SK-N-SH treated with all-trans-retinoic acid at 6 μM for 48 hours (cell line): ENCODE measurements around the gene PPARG.
"Not testable (repeated sequence)": the region's sequence is repeated elsewhere in the genome, so short reads cannot be mapped to it uniquely, and the experiment has no call there.

ENCODE experiments used
- ATAC-seq: fragments of 200-7000 bp; cut with Tn5 transposase; 3 replicates; pipeline ENCODE4 v1.9.1; 2020; ENCODE audit warnings: mild to moderate bottlenecking, moderate library complexity
- ARNTL ChIP-seq: fragments of 450-650 bp; formaldehyde crosslinking; IDR thresholded peaks from 2 replicates; pipeline ENCODE4 v1.5.0; 2020; ENCODE audit warnings: low read depth, mild to moderate bottlenecking, moderate library complexity, borderline replicate concordance
- BACH2 ChIP-seq: fragments of 250-450 bp; sonication (Bioruptor Pico); IDR thresholded peaks from 2 replicates; pipeline ENCODE4 v1.9.0; 2021; ENCODE audit warnings: mild to moderate bottlenecking, borderline replicate concordance
- CSDC2 ChIP-seq: fragments of 250-450 bp; sonication (Bioruptor Pico); IDR thresholded peaks from 2 replicates; pipeline ENCODE4 v1.5.0; 2020; ENCODE audit warnings: mild to moderate bottlenecking, moderate library complexity
- ESRRG ChIP-seq: fragments of 250-450 bp; sonication (Bioruptor Pico); IDR thresholded peaks from 2 replicates; pipeline ENCODE4 v1.6.1; 2021; ENCODE audit warnings: mild to moderate bottlenecking
- GLIS3 ChIP-seq: fragments of 250-450 bp; sonication (Bioruptor Pico); IDR thresholded peaks from 2 replicates; pipeline ENCODE4 v1.5.0; 2020; ENCODE audit warnings: mild to moderate bottlenecking, moderate library complexity
- ISL1 ChIP-seq: fragments of 250-450 bp; sonication (Bioruptor Pico); IDR thresholded peaks from 2 replicates; pipeline ENCODE4 v2.1.2; 2022; ENCODE audit warnings: mild to moderate bottlenecking, moderate library complexity
- OSR1 ChIP-seq: fragments of 250-450 bp; sonication (Bioruptor Pico); IDR thresholded peaks from 2 replicates; pipeline ENCODE4 v1.8.0; 2022; ENCODE audit warnings: moderate library complexity, mild to moderate bottlenecking, inconsistent platforms
- PPARA ChIP-seq: fragments of 250-450 bp; sonication (Bioruptor Pico); IDR thresholded peaks from 2 replicates; pipeline ENCODE4 v1.5.0; 2020; ENCODE audit warnings: mild to moderate bottlenecking, borderline replicate concordance
- RARB ChIP-seq: fragments of 250-450 bp; sonication (Bioruptor Pico); IDR thresholded peaks from 2 replicates; pipeline ENCODE4 v1.8.0; 2021; ENCODE audit warnings: mild to moderate bottlenecking, moderate library complexity
- TCF4 ChIP-seq: fragments of 250-450 bp; sonication (Bioruptor Pico); IDR thresholded peaks from 2 replicates; pipeline ENCODE4 v1.8.0; 2021; ENCODE audit warnings: mild to moderate bottlenecking, moderate library complexity, borderline replicate concordance
- ZC3H10 ChIP-seq: fragments of 250-450 bp; sonication (Bioruptor Pico); IDR thresholded peaks from 2 replicates; pipeline ENCODE4 v1.5.1; 2021; ENCODE audit warnings: mild to moderate bottlenecking, moderate library complexity
- ZFP3 ChIP-seq: fragments of 250-450 bp; sonication (Bioruptor Pico); IDR thresholded peaks from 2 replicates; pipeline ENCODE4 v1.5.0; 2020; ENCODE audit warnings: mild to moderate bottlenecking, moderate library complexity
- ZFP30 ChIP-seq: fragments of 450-650 bp; formaldehyde crosslinking; IDR thresholded peaks from 2 replicates; pipeline ENCODE4 v1.5.0; 2022; ENCODE audit warnings: mild to moderate bottlenecking, moderate library complexity
- ZNF565 ChIP-seq: fragments of 450-650 bp; formaldehyde crosslinking; conservative IDR thresholded peaks from 2 replicates; pipeline ENCODE4 v1.5.0; 2020; ENCODE audit warnings: low read depth, mild to moderate bottlenecking, moderate library complexity
- ZNF70 ChIP-seq: fragments of 450-650 bp; formaldehyde crosslinking; IDR thresholded peaks from 2 replicates; pipeline ENCODE4 v1.5.0; 2020; ENCODE audit warnings: mild to moderate bottlenecking, moderate library complexity
- ZNF8 ChIP-seq: fragments of 450-650 bp; formaldehyde crosslinking; IDR thresholded peaks from 2 replicates; pipeline ENCODE4 v1.5.0; 2020; ENCODE audit warnings: mild to moderate bottlenecking, moderate library complexity
- TF ChIP-seq, protein P1 (sequence below): fragments of 250-450 bp; sonication (Bioruptor Pico); IDR thresholded peaks from 2 replicates; pipeline ENCODE4 v1.8.0; 2021; ENCODE audit warnings: low read depth, mild to moderate bottlenecking, moderate library complexity, borderline replicate concordance
- TF ChIP-seq, protein P2 (sequence below): fragments of 250-450 bp; sonication (Bioruptor Pico); IDR thresholded peaks from 2 replicates; pipeline ENCODE4 v1.5.0; 2020; ENCODE audit warnings: mild to moderate bottlenecking, moderate library complexity
- TF ChIP-seq, protein P3 (sequence below): fragments of 250-450 bp; sonication (Bioruptor Pico); IDR thresholded peaks from 2 replicates; pipeline ENCODE4 v1.5.1; 2021; ENCODE audit warnings: mild to moderate bottlenecking, moderate library complexity
- TF ChIP-seq, protein P4 (sequence below): fragments of 250-450 bp; sonication (Bioruptor Pico); IDR thresholded peaks from 2 replicates; pipeline ENCODE4 v1.5.1; 2020; ENCODE audit warnings: low read depth, mild to moderate bottlenecking, moderate library complexity

The PPARG gene

DNA sequence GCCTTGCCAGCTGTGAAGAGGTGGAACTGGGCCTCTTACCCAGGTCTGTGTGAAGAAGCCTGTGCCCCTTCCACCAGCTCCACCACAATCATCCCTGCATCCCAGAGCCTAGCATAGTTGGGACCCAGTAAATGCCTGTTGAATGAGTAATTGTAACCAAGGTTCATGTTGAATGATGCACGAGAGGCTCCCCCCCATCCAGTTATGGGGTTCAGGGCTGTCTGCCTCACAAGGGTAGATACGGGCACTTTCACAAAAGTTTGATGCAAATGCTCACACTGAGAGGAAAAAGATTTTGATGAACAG is 165.9 kb downstream of the PPARG start (continued):
- no peak for TF ChIP-seq BACH2 (CRISPR knock-in tag)
- TF ChIP-seq ESRRG (CRISPR knock-in tag) = no peak
- TF ChIP-seq ZFP30 (CRISPR knock-in tag) = no peak
- no peak for TF ChIP-seq ZNF70 (CRISPR knock-in tag)
- no peak for TF ChIP-seq GLIS3 (CRISPR knock-in tag)
- TF ChIP-seq ZNF8 (CRISPR knock-in tag) = no peak

DNA sequence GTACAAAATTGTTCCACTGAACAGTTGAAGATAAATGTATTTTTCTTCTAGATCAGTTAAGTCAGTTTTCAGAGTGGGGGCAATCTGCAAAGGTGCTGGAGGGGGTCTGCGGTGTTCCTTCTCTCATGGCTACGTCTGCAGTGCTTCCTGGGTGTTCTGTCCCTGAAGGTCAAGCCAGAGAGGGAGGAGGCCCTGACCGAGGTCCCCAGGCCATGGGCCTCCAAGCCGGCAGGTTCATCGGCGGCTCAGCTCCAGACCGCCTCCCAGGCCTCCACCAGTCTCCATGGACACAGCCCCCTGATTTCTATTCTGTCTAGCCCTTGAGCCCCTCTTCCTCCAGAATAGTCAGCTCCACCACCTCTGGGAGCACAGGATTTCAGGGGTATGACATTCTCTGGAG is 166.9 kb downstream of the PPARG start:
- ATAC-seq = no peak
- TF ChIP-seq, protein P1, sequence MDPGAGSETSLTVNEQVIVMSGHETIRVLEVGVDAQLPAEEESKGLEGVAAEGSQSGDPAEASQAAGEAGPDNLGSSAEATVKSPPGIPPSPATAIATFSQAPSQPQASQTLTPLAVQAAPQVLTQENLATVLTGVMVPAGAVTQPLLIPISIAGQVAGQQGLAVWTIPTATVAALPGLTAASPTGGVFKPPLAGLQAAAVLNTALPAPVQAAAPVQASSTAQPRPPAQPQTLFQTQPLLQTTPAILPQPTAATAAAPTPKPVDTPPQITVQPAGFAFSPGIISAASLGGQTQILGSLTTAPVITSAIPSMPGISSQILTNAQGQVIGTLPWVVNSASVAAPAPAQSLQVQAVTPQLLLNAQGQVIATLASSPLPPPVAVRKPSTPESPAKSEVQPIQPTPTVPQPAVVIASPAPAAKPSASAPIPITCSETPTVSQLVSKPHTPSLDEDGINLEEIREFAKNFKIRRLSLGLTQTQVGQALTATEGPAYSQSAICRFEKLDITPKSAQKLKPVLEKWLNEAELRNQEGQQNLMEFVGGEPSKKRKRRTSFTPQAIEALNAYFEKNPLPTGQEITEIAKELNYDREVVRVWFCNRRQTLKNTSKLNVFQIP (CRISPR knock-in tag) = no peak
- TF ChIP-seq ARNTL (no peak), PPARA (CRISPR knock-in tag) (no peak), CSDC2 (CRISPR knock-in tag) (no peak), ZNF70 (CRISPR knock-in tag) (no peak), ZC3H10 (CRISPR knock-in tag) (no peak), ISL1 (CRISPR knock-in tag) (no peak), ESRRG (CRISPR knock-in tag) (no peak)
- TF ChIP-seq, protein P2, sequence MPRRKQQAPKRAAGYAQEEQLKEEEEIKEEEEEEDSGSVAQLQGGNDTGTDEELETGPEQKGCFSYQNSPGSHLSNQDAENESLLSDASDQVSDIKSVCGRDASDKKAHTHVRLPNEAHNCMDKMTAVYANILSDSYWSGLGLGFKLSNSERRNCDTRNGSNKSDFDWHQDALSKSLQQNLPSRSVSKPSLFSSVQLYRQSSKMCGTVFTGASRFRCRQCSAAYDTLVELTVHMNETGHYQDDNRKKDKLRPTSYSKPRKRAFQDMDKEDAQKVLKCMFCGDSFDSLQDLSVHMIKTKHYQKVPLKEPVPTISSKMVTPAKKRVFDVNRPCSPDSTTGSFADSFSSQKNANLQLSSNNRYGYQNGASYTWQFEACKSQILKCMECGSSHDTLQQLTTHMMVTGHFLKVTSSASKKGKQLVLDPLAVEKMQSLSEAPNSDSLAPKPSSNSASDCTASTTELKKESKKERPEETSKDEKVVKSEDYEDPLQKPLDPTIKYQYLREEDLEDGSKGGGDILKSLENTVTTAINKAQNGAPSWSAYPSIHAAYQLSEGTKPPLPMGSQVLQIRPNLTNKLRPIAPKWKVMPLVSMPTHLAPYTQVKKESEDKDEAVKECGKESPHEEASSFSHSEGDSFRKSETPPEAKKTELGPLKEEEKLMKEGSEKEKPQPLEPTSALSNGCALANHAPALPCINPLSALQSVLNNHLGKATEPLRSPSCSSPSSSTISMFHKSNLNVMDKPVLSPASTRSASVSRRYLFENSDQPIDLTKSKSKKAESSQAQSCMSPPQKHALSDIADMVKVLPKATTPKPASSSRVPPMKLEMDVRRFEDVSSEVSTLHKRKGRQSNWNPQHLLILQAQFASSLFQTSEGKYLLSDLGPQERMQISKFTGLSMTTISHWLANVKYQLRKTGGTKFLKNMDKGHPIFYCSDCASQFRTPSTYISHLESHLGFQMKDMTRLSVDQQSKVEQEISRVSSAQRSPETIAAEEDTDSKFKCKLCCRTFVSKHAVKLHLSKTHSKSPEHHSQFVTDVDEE = no peak

DNA sequence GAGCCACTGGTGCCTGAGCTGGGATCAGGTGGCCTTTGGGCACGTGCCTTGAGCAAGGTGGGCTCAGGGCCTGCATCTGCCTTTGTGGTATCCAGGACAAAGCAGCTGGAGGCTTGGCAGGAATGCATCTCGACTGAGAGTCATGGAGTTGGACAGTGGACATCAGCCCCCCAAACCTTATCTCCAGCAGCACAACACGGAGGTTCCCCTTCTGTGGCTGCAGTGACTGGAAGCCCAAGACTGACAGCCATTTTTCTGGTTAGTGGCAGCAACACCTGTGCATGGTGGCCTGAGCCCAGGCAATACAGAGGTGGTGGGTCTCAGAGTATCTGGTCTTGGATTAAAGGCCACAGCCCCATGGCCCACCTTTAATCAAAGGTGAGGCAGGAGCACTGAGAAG is 167.6 kb downstream of the PPARG start:
- ATAC-seq = no peak
- no peak for TF ChIP-seq ZNF565 (CRISPR knock-in tag)
- TF ChIP-seq ZFP30 (CRISPR knock-in tag) = no peak
- TF ChIP-seq, protein P3, sequence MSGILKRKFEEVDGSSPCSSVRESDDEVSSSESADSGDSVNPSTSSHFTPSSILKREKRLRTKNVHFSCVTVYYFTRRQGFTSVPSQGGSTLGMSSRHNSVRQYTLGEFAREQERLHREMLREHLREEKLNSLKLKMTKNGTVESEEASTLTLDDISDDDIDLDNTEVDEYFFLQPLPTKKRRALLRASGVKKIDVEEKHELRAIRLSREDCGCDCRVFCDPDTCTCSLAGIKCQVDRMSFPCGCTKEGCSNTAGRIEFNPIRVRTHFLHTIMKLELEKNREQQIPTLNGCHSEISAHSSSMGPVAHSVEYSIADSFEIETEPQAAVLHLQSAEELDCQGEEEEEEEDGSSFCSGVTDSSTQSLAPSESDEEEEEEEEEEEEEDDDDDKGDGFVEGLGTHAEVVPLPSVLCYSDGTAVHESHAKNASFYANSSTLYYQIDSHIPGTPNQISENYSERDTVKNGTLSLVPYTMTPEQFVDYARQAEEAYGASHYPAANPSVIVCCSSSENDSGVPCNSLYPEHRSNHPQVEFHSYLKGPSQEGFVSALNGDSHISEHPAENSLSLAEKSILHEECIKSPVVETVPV (CRISPR knock-in tag) = no peak
- TF ChIP-seq ISL1 (CRISPR knock-in tag) = no peak
- TF ChIP-seq, protein P2 = no peak

DNA sequence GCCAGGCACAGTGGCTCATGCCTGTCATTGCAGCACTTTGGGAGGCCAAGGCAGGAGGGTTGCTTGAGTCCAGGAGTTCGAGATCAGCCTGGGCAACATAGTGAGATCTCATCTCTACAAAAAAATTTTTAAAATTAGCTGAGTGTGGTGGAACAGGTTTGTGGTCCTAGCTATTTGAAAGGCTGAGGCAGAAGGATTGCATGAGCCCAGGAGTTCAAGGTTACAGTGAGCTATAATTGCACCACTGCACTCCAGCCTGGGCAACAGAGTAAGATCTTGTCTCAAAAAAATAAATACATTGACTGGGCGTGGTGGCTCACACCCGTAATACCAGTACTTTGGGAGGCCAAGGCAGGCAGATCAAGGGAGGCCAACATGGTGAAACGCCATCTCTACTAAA is 168.5 kb downstream of the PPARG start:
- not testable (repeated sequence) for ATAC-seq

DNA sequence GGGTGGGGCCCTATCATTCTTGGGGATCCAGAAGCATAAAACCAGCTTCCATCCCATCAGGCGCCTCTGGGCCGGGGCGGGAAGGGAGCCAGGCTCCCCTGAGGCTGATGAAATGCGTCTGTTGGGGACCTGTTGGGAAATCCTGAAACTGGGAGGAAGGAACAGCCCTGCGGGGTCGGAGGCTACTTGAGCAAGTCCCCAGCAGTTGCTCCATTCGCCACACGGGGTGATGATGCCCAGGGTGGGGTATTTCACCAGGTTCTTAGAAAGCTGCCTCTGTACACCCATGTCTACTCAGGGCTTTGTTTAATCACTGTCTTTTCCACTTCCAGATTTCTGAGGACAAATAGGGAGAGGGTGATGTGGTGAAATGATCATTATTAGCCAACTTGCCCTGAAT is 170.0 kb downstream of the PPARG start:
- ATAC-seq = no peak
- TF ChIP-seq BACH2 (CRISPR knock-in tag) (no peak), ZNF565 (CRISPR knock-in tag) (no peak), ZC3H10 (CRISPR knock-in tag) (no peak), CSDC2 (CRISPR knock-in tag) (no peak), ZNF70 (CRISPR knock-in tag) (no peak), ISL1 (CRISPR knock-in tag) (no peak), OSR1 (CRISPR knock-in tag) (no peak), ZFP3 (no peak), ZFP30 (CRISPR knock-in tag) (no peak), RARB (CRISPR knock-in tag) (no peak), TCF4 (no peak), PPARA (CRISPR knock-in tag) (no peak)
- TF ChIP-seq, protein P3 (CRISPR knock-in tag) = no peak
- TF ChIP-seq, protein P4, sequence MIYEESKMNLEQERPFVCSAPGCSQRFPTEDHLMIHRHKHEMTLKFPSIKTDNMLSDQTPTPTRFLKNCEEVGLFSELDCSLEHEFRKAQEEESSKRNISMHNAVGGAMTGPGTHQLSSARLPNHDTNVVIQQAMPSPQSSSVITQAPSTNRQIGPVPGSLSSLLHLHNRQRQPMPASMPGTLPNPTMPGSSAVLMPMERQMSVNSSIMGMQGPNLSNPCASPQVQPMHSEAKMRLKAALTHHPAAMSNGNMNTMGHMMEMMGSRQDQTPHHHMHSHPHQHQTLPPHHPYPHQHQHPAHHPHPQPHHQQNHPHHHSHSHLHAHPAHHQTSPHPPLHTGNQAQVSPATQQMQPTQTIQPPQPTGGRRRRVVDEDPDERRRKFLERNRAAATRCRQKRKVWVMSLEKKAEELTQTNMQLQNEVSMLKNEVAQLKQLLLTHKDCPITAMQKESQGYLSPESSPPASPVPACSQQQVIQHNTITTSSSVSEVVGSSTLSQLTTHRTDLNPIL (CRISPR knock-in tag) = no peak
- TF ChIP-seq, protein P2 = no peak
